ENCODE data around the gene ZYG11B. TPM values are rescaled to one million over a fixed set of nuclear protein-coding genes. Genes with fewer than 3 reads are reported as not detected.
"Not testable (repeated sequence)": the region's sequence is repeated elsewhere in the genome, so short reads cannot be mapped to it uniquely, and the experiment has no call there.

ZYG11B gene
- total and polyA plus RNA-seq, 2 experiments from 2014 or later: 5.4 to 34.4 TPM

- H3K9me2 ChIP-seq (replicated peaks; ENCODE audit: insufficient read depth): no peaks in the 10 kb centered on the region
- no peaks in the 10 kb centered on the region for H3K79me2 ChIP-seq
- peak; percentile 42 for DNase-seq (ENCODE audit: low spot score)
- peaks cover 10% of the 10 kb centered on the region for H3K4me1 ChIP-seq (ENCODE audit: insufficient read depth)
- 55% methylated on average over 2 of the region's 2 CpGs for WGBS (ENCODE audit: low lambda C conversion rate, missing lambda C conversion rate)
- H3K4me3 ChIP-seq: no peak overlapping the region
- H3K27ac ChIP-seq: peak overlapping the region; percentile 66
- H3K4me2 ChIP-seq: peak overlapping the region; percentile 39
- no peak for TF ChIP-seq CTCF (IDR thresholded peaks at IDR 0.05; ENCODE audit: poor library complexity)
- no peak for TF ChIP-seq EZH2 (IDR thresholded peaks at IDR 0.05; ENCODE audit: borderline replicate concordance)
- no peak for TF ChIP-seq EZH2phosphoT487 (IDR thresholded peaks at IDR 0.05; ENCODE audit: low read depth, severe bottlenecking, unreplicated experiment)
- no peak overlapping the region for H2AFZ ChIP-seq
- H3K9me3 ChIP-seq (ENCODE audit: low read depth): no peaks in the 10 kb centered on the region
- H4K20me1 ChIP-seq (ENCODE audit: insufficient read depth, poor library complexity, severe bottlenecking): no peaks in the 10 kb centered on the region
- no peaks in the 10 kb centered on the region for H3K36me3 ChIP-seq (replicated peaks; ENCODE audit: insufficient read depth, low read depth)
- H3K27me3 ChIP-seq: no peaks in the 10 kb centered on the region
Observed at GRCh38 chr1:52867087-52867863, 141.0 kb downstream of the ZYG11B start.

GRCh38 chr1:52869727-52870126 lies 143.5 kb downstream of the ZYG11B start:
- not testable (repeated sequence) for H3K4me1 ChIP-seq (ENCODE audit: insufficient read depth); H3K27ac ChIP-seq; H2AFZ ChIP-seq; H3K79me2 ChIP-seq; H3K9me3 ChIP-seq (ENCODE audit: low read depth); H4K20me1 ChIP-seq (ENCODE audit: insufficient read depth, poor library complexity, severe bottlenecking); H3K36me3 ChIP-seq (replicated peaks; ENCODE audit: insufficient read depth, low read depth); H3K27me3 ChIP-seq; H3K9me2 ChIP-seq (replicated peaks; ENCODE audit: insufficient read depth); H3K4me3 ChIP-seq; H3K4me2 ChIP-seq; DNase-seq (ENCODE audit: low spot score)
- WGBS (ENCODE audit: low lambda C conversion rate, missing lambda C conversion rate): no CpG with 5 or more reads among the region's 29 CpGs

GRCh38 chr1:52876843-52877242 lies 150.6 kb downstream of the ZYG11B start:
- no peaks in the 10 kb centered on the region for H3K27me3 ChIP-seq
- H3K4me3 ChIP-seq: no peak overlapping the region
- H4K20me1 ChIP-seq (ENCODE audit: insufficient read depth, poor library complexity, severe bottlenecking): no peaks in the 10 kb centered on the region
- whole genome bisulfite sequencing (ENCODE audit: low lambda C conversion rate, missing lambda C conversion rate): 91% methylated on average over 2 of the region's 2 CpGs
- H3K4me1 ChIP-seq (ENCODE audit: insufficient read depth): no peaks in the 10 kb centered on the region
- no peak overlapping the region for H3K4me2 ChIP-seq
- H3K36me3 ChIP-seq (replicated peaks; ENCODE audit: insufficient read depth, low read depth): no peaks in the 10 kb centered on the region
- no peak overlapping the region for H3K27ac ChIP-seq
- TF ChIP-seq EZH2 (IDR thresholded peaks at IDR 0.05; ENCODE audit: borderline replicate concordance) (no peak), CTCF (IDR thresholded peaks at IDR 0.05; ENCODE audit: poor library complexity) (no peak), EZH2phosphoT487 (IDR thresholded peaks at IDR 0.05; ENCODE audit: low read depth, severe bottlenecking, unreplicated experiment) (no peak)
- H3K9me2 ChIP-seq (replicated peaks; ENCODE audit: insufficient read depth): no peaks in the 10 kb centered on the region
- DNase-seq (ENCODE audit: low spot score): no peak
- no peaks in the 10 kb centered on the region for H3K79me2 ChIP-seq
- no peak overlapping the region for H2AFZ ChIP-seq
- H3K9me3 ChIP-seq (ENCODE audit: low read depth): no peaks in the 10 kb centered on the region

Small RNA genes within 50 kb of the gene (small RNA-seq; reads per million reads assigned to genes)
- gene RN7SL62P (not detected), gene RNU2-30P (not detected), gene RNU6-969P (not detected)

Other genes starting within 250 kb of the ZYG11B start
- 46.4 and 58.0 TPM in 2 replicates for gene TUT4, start 173.4 kb upstream of the ZYG11B start, total RNA-seq
- gene TUT4, start 173.4 kb upstream of the ZYG11B start, polyA plus RNA-seq: 37.9 and 44.6 TPM in 2 replicates
- gene GPX7, start 124.1 kb upstream of the ZYG11B start, total RNA-seq: 76.3 and 78.9 TPM in 2 replicates
- gene GPX7, start 124.1 kb upstream of the ZYG11B start, polyA plus RNA-seq: 56.4 and 58.0 TPM in 2 replicates
- 0.47 and 1.5 TPM in 2 replicates for gene SHISAL2A, start 93.3 kb upstream of the ZYG11B start, total RNA-seq
- gene SHISAL2A, start 93.3 kb upstream of the ZYG11B start, polyA plus RNA-seq: 0.89 and 0.97 TPM in 2 replicates
- gene COA7, start 28.1 kb upstream of the ZYG11B start, total RNA-seq: 14.8 and 19.0 TPM in 2 replicates
- 8.9 and 9.0 TPM in 2 replicates for gene COA7, start 28.1 kb upstream of the ZYG11B start, polyA plus RNA-seq
- 1.1 and 1.8 TPM in 2 replicates for gene ZYG11A, start 116.3 kb downstream of the ZYG11B start, total RNA-seq
- gene ZYG11A, start 116.3 kb downstream of the ZYG11B start, polyA plus RNA-seq: 0.40 TPM in 2 replicates
- 46.9 and 67.4 TPM in 2 replicates for gene ECHDC2, start 195.3 kb downstream of the ZYG11B start, total RNA-seq
- 99.5 and 106 TPM in 2 replicates for gene ECHDC2, start 195.3 kb downstream of the ZYG11B start, polyA plus RNA-seq
- gene SCP2, start 200.8 kb downstream of the ZYG11B start, total RNA-seq: 271 and 310 TPM in 2 replicates
- 155 and 201 TPM in 2 replicates for gene SCP2, start 200.8 kb downstream of the ZYG11B start, polyA plus RNA-seq

All from hepatocyte (in vitro differentiated cells).